ENCODE measurements around the gene TRAPPC13. TPM values are rescaled to one million over a fixed set of nuclear protein-coding genes. Genes with fewer than 3 reads are reported as not detected.

The TRAPPC13 gene, protein sequence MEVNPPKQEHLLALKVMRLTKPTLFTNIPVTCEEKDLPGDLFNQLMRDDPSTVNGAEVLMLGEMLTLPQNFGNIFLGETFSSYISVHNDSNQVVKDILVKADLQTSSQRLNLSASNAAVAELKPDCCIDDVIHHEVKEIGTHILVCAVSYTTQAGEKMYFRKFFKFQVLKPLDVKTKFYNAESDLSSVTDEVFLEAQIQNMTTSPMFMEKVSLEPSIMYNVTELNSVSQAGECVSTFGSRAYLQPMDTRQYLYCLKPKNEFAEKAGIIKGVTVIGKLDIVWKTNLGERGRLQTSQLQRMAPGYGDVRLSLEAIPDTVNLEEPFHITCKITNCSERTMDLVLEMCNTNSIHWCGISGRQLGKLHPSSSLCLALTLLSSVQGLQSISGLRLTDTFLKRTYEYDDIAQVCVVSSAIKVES
- total RNA-seq (2021) (29.6 and 33.0 TPM in 2 replicates), Bru-seq, nascent RNA (percentile 84 among the genes with signal in this experiment), BruChase-seq, experiment 1, labeled RNA remaining after a 2-hour chase (percentile 86 among the genes with signal in this experiment), BruChase-seq, experiment 2, labeled RNA remaining after a 6-hour chase (percentile 79 among the genes with signal in this experiment)
- long read RNA-seq, transcript TRAPPC13-208 (12 exons, 1,410 nt), result major isoform, 11 of 57 reads
- long read RNA-seq, transcript TRAPPC13-201 (12 exons, 2,715 nt), result minor isoform, 10 of 57 reads
- long read RNA-seq, partial matches to known transcripts, result 1 of 57 reads
- long read RNA-seq, other reads (novel, unspliced or antisense), result 32 of 57 reads

GRCh38 chr5:65624571-65625555 is at the start of gene TRAPPC13, which contains the start of gene SHLD3:
TRAPPC13 (plus strand) TSS chr5:65625027; CDS start chr5:65625061, 34 bp downstream.
SHLD3 (plus strand) TSS chr5:65625027; CDS start chr5:65629588, 4,561 bp downstream.
- peak within 1 kb of the TSS; percentile 82 for H3K4me3 ChIP-seq (ENCODE audit: low read depth, low read length, poor library complexity, severe bottlenecking)
- CTCF ChIA-PET, result interaction anchor here (0.6 kb wide), 1 partner anchor 659 kb away, joined by 4 read pairs; no protein-coding TSS in a partner anchor
- H3K27ac ChIP-seq (ENCODE audit: low read depth, low read length, poor library complexity, severe bottlenecking), result peak within 1 kb of the TSS; percentile 89
- TF ChIP-seq EZH2 (IDR thresholded peaks at IDR 0.05; ENCODE audit: borderline replicate concordance, low read depth, low read length, poor library complexity, severe bottlenecking) (no peak), CTCF (conservative IDR thresholded peaks at IDR 0.05; ENCODE audit: low read depth, low read length) (no peak)
- no peaks in the 10 kb centered on the region for H3K36me3 ChIP-seq (ENCODE audit: insufficient read depth, low read length, poor library complexity, severe bottlenecking)
- BruUV-seq (replicated peaks), result TSS peak; percentile 79
- intact Hi-C loops (cut with micrococcal nuclease; ENCODE audit: unreplicated experiment), result loop anchor here (10.0 kb wide), 1 partner anchor 520 kb away; the partner anchor contains the start of gene SREK1
- H3K27me3 ChIP-seq (replicated peaks; ENCODE audit: insufficient read depth, low read depth, low read length, poor library complexity), result no peaks in the 10 kb centered on the region
- no peaks in the 10 kb centered on the region for H3K9me3 ChIP-seq (ENCODE audit: low read depth, low read length, poor library complexity, severe bottlenecking)
- peaks cover 12% of the 10 kb centered on the region for H3K4me1 ChIP-seq (ENCODE audit: insufficient read depth, low read length, poor library complexity, severe bottlenecking)
- POLR2A ChIA-PET (ENCODE audit: low non-redundant PET), result no interaction called here
- DNase-seq (ENCODE audit: low spot score), result peak; percentile 93

DNA sequence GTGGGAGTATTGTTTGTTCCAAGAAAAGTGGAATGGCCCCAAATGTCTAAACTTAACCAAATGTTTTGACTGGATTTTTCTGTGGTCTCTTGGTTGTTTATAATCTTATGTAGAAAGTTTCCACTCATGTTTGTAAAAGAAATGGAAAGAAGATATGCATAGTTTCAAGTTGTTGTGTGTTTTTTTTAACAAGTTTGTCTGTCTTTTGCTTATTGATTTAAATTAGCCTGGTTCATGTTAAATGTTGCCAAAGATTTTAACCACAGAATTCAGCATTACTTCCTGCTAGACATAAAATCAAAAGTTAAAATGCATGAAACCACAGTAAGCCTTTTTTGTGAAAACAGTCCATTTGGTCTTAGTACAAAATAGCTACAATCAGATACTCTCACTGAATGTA is 47.7 kb upstream of the TRAPPC13 start:
- intact Hi-C loops (cut with micrococcal nuclease; ENCODE audit: unreplicated experiment), result no loop called here

More for the DNA sequence above, 47.7 kb upstream of the TRAPPC13 start:
- Histone ChIP-seq H3K27me3 (replicated peaks; ENCODE audit: insufficient read depth, low read depth, low read length, poor library complexity) (no peaks in the 10 kb centered on the region), H3K4me1 (ENCODE audit: insufficient read depth, low read length, poor library complexity, severe bottlenecking) (no peaks in the 10 kb centered on the region), H3K36me3 (ENCODE audit: insufficient read depth, low read length, poor library complexity, severe bottlenecking) (peaks cover 15% of the 10 kb centered on the region), H3K4me3 (ENCODE audit: low read depth, low read length, poor library complexity, severe bottlenecking) (no peak overlapping the region), H3K27ac (ENCODE audit: low read depth, low read length, poor library complexity, severe bottlenecking) (no peak overlapping the region), H3K9me3 (ENCODE audit: low read depth, low read length, poor library complexity, severe bottlenecking) (no peaks in the 10 kb centered on the region)
- no peak for DNase-seq (ENCODE audit: low spot score)
- POLR2A ChIA-PET (ENCODE audit: low non-redundant PET), result no interaction called here
- CTCF ChIA-PET, result no interaction called here
- TF ChIP-seq CTCF (conservative IDR thresholded peaks at IDR 0.05; ENCODE audit: low read depth, low read length) (no peak), EZH2 (IDR thresholded peaks at IDR 0.05; ENCODE audit: borderline replicate concordance, low read depth, low read length, poor library complexity, severe bottlenecking) (no peak)
- BruUV-seq (replicated peaks), result no TSS peak
